Endothelial cell of umbilical vein (primary cell): Measurements from ENCODE around the gene ENG. TPM values are rescaled to one million over a fixed set of nuclear protein-coding genes. Genes with fewer than 3 reads are reported as not detected.

Experiments used
- BruUV-seq: library from RNA; stranded (reverse); fragments of 400-500 nt; replicated peaks from 2 replicates; lab custom pipeline; 2021; lab: Mats Ljungman, UMichigan
- CTCF ChIA-PET: fragments of 300-600, 350-600 bp; sonication (Branson Sonifier 250); formaldehyde crosslinking; loops from one replicate; lab custom pipeline; 2021; ENCODE audit warnings: antibody characterized with exemption, inconsistent platforms; lab: Charles Lee
- POLR2A ChIA-PET: fragments of 300-600, 350-600 bp; sonication (Branson Sonifier 250); formaldehyde crosslinking; loops from one replicate; lab custom pipeline; 2021; ENCODE audit warnings: antibody characterized with exemption, inconsistent platforms; lab: Charles Lee
- DNase-seq: peaks from one replicate; pipeline ENCODE4 v3.0.0-alpha.2; 2011; ENCODE audit warnings: low read depth, low spot score
- FAIRE-seq: peaks from 2 replicates; lab custom pipeline; 2011; peaks lifted over from hg19 to GRCh38; lab: Jason Lieb, UNC
- H2AFZ ChIP-seq: 2 replicates; pipeline ENCODE4 v1.6.0; 2012; ENCODE audit warnings: low read depth, low read length, control low read depth, inconsistent platforms
- H3K27ac ChIP-seq: 2 replicates; pipeline ENCODE4 v1.5.1; 2011; ENCODE audit warnings: low read depth, mild to moderate bottlenecking, control low read depth, low read length, moderate library complexity; ENCODE audit not compliant: insufficient read depth
- H3K27me3 ChIP-seq, 2 experiments: 2 replicates each; pipeline versions ENCODE4 v1.6.0 to v1.6.1; 2011; ENCODE audit warnings: low read length in 2 of 2, mixed read lengths in 1 of 2; ENCODE audit not compliant: control insufficient read depth in 2 of 2, insufficient read depth in 2 of 2
- H3K36me3 ChIP-seq, 2 experiments: 2 replicates in 1 of 2; 3 replicates in 1 of 2; pipeline ENCODE4 v1.5.1; 2011; ENCODE audit warnings: low read length in 2 of 2, mild to moderate bottlenecking in 1 of 2, moderate library complexity in 1 of 2; ENCODE audit not compliant: control insufficient read depth in 2 of 2, insufficient read depth in 2 of 2; ENCODE audit errors: extremely low read depth in 1 of 2
- H3K4me1 ChIP-seq: 3 replicates; pipeline ENCODE4 v1.5.1; 2011; ENCODE audit warnings: mild to moderate bottlenecking, low read length; ENCODE audit not compliant: control insufficient read depth, insufficient read depth; ENCODE audit errors: extremely low read depth
- H3K4me2 ChIP-seq: 2 replicates; pipeline ENCODE4 v1.6.1; 2011; ENCODE audit warnings: low read length, control low read depth, mixed read lengths; ENCODE audit not compliant: insufficient read depth
- H3K4me3 ChIP-seq, 3 experiments: fragments of 200-600 bp in 1 of 3; sonication (generic), shearing (Covaris generic) in 1 of 3; replicated peaks in 1 of 3; 2 replicates each; pipeline ENCODE4 v1.5.1; 2011 to 2016; ENCODE audit warnings: control low read depth in 3 of 3, low read length in 3 of 3, mild to moderate bottlenecking in 2 of 3, inconsistent platforms in 1 of 3, low read depth in 1 of 3, moderate library complexity in 1 of 3; ENCODE audit not compliant: insufficient read depth in 1 of 3
- H3K79me2 ChIP-seq: 2 replicates; pipeline ENCODE4 v1.6.0; 2012; ENCODE audit warnings: low read length, inconsistent platforms; ENCODE audit not compliant: control insufficient read depth, insufficient read depth
- H3K9ac ChIP-seq: replicated peaks from 2 replicates; pipeline ENCODE3; 2011; ENCODE audit warnings: low read length, control low read depth; ENCODE audit not compliant: insufficient read depth; ENCODE audit errors: extremely low read depth
- H3K9me1 ChIP-seq: replicated peaks from 3 replicates; pipeline ENCODE4 v1.6.0; 2011; ENCODE audit warnings: mild to moderate bottlenecking, low read length; ENCODE audit not compliant: control insufficient read depth, insufficient read depth; ENCODE audit errors: extremely low read depth
- H3K9me3 ChIP-seq: replicated peaks from 2 replicates; pipeline ENCODE4 v1.5.1; 2012; ENCODE audit warnings: low read length, inconsistent platforms; ENCODE audit not compliant: control insufficient read depth, insufficient read depth
- H4K20me1 ChIP-seq: replicated peaks from 2 replicates; pipeline ENCODE3; 2011; ENCODE audit warnings: mild to moderate bottlenecking, low read length; ENCODE audit not compliant: control insufficient read depth, insufficient read depth; ENCODE audit errors: extremely low read depth
- FOS ChIP-seq: IDR thresholded peaks from 2 replicates; pipeline ENCODE4 v1.6.1; 2011; ENCODE audit warnings: mild to moderate bottlenecking, low read length, moderate library complexity, borderline replicate concordance; ENCODE audit not compliant: insufficient read depth
- JUN ChIP-seq: IDR thresholded peaks from 2 replicates; pipeline ENCODE4 v1.6.1; 2011; ENCODE audit warnings: borderline replicate concordance, low read depth; ENCODE audit not compliant: insufficient read length, insufficient read depth
- MAX ChIP-seq: IDR thresholded peaks from 2 replicates; pipeline ENCODE4 v1.6.1; 2011; ENCODE audit not compliant: insufficient read depth, insufficient read length
- MYC ChIP-seq: IDR thresholded peaks from one replicate; pipeline ENCODE4 v1.6.1; 2011; ENCODE audit warnings: mild to moderate bottlenecking, low read depth, low read length
- POLR2A ChIP-seq: IDR thresholded peaks from 2 replicates; pipeline ENCODE4 v1.6.1; 2012; ENCODE audit warnings: low read depth, mild to moderate bottlenecking, control low read depth, low read length
- POLR2AphosphoS5 ChIP-seq: IDR thresholded peaks from 2 replicates; pipeline ENCODE4 v1.6.1; 2012; ENCODE audit warnings: low read depth, mild to moderate bottlenecking, control low read depth, low read length, moderate library complexity; ENCODE audit not compliant: insufficient read depth
- dilution Hi-C: fragments of 300-500 bp; cut with MboI; formaldehyde crosslinking; loops from one replicate; pipeline ENCODE4 v1.15.0; 2019; ENCODE audit warnings: low sequenced_read_pairs; ENCODE audit not compliant: extremely low pct_ligation_motif_present
- intact Hi-C: fragments of 100-400 bp; cut with micrococcal nuclease; formaldehyde crosslinking; loops from one replicate; pipeline ENCODE4 v1.10.0; 2022
- polyA plus RNA-seq, 4 experiments: library from polyadenylated mRNA; depleted of rRNA in 3 of 4; stranded (reverse) in 3 of 4; unstranded in 1 of 4; fragments of >200 nt; gene quantifications; 2 replicates each; pipeline versions ENCODE4 v1.2.1 to v1.2.3, GENCODE V29; 2011 to 2012; ENCODE audit warnings: missing spikeins in 1 of 4
- total RNA-seq: library from RNA; stranded (reverse); gene quantifications from 2 replicates; pipeline ENCODE4 v1.2.3, GENCODE V29; 2021

The ENG gene
- total and polyA plus RNA-seq, 2 donors (not counting 3 experiments of a cell fraction or from before 2014, with no cell fraction given) = 338 to 728 TPM

DNA sequence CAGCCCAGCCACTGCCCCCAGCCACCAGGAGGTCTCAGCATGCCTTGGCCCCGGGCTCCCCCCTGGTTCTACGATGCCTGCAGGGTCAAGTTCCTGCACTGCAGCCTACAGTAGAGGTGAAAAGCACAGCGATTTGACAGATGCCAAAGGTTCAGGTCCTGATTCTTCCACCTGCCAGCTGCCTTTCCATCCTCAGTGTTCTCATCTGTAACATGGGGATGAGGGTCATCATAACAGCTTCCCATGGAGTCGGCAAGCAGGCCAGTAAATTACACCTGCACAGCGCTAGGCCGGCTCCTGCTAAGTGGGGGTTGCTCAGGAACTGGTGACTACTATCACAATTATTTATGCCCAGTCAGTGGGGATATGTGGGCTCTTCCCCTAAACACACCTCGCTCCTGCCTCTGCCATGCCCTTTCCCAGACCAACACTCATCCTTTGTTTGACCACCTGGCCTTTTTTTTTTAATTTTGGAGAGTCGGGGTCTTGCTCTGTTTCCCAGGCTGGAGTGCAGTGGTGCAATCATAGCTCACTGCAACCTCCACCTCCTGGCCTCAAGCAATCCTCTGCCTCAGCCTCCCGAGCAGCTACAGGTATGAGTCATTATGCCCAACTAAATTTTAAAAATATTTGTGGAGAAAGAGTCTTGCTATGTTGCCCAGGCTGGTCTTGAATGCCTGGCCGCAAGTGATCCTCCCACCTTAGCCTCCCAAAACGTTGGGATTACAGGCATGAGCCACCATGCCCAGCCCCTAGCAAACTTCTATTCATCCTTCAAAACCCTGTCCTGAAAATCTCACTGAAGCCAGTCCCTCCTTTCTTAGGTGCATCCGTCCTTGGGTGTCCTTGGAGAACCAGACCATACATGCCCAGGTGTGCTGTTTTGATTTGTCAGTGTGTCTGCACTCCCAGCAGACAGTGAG is 6.4 kb downstream of the ENG start:
- Histone ChIP-seq H3K27me3 (no peaks in the 10 kb centered on the region), H4K20me1 (no peaks in the 10 kb centered on the region), H3K36me3 (peaks cover 16 to 29% of the 10 kb centered on the region in 2 experiments), H3K9ac (peak overlapping the region; percentile 83), H2AFZ (no peak overlapping the region), H3K9me3 (no peaks in the 10 kb centered on the region), H3K9me1 (no peaks in the 10 kb centered on the region), H3K4me1 (peaks cover 69% of the 10 kb centered on the region), H3K4me3 (no peak overlapping the region), H3K4me2 (peak overlapping the region; percentile 22), H3K27ac (peak overlapping the region; percentile 97), H3K79me2 (peaks cover 95% of the 10 kb centered on the region)
- DNase-seq = no peak
- ChIA-PET POLR2A (interaction anchor here (0.6 kb wide), 1 partner anchor 39 kb away, joined by 4 read pairs; no protein-coding TSS in a partner anchor), CTCF (interaction anchor here (1.4 to 2.1 kb wide), 4 partner anchors 10 to 22 kb away, joined by 4 to 24 read pairs (median 9); no protein-coding TSS in a partner anchor)
- intact Hi-C loops (no loop called here), dilution Hi-C loops (no loop called here)
- BruUV-seq = no TSS peak
- TF ChIP-seq POLR2A (no peak), POLR2AphosphoS5 (no peak), MYC (no peak), FOS (peak; percentile 26), JUN (no peak), MAX (no peak)
- FAIRE-seq = no peak
